22Rv1 (cell line): ENCODE results near the gene RANBP17.

Experiments
- ZFX ChIP-seq: fragments of 450-650 bp; IDR thresholded peaks from 2 replicates; pipeline ENCODE4 v1.6.1; 2017; ENCODE audit warnings: antibody characterized with exemption, borderline replicate concordance
- TF ChIP-seq, protein P1 (sequence below): fragments of 450-650 bp; IDR thresholded peaks from 2 replicates; pipeline ENCODE4 v1.5.1; 2017; ENCODE audit warnings: mild to moderate bottlenecking

DNA sequence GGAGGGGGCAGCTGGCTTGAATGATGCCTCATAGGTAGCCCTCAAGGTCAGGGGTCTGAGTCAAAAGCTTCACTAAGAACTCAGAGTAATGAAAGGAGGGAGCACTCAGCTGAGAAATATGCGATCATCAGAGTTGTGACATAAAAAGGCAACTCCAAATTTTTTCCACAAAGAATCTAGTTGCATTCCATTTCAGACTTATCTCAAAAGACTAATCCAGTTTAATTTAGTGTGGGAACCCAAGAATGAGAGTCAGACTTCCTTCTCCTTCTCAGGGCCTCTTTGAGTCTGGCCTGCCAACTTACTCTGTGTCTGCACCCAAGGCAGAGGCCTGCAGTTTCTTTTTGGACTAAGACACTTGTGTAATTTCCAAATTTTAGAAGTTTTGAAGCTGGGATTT lies 43.6 kb upstream of the RANBP17 start:
- TF ChIP-seq, protein P1, sequence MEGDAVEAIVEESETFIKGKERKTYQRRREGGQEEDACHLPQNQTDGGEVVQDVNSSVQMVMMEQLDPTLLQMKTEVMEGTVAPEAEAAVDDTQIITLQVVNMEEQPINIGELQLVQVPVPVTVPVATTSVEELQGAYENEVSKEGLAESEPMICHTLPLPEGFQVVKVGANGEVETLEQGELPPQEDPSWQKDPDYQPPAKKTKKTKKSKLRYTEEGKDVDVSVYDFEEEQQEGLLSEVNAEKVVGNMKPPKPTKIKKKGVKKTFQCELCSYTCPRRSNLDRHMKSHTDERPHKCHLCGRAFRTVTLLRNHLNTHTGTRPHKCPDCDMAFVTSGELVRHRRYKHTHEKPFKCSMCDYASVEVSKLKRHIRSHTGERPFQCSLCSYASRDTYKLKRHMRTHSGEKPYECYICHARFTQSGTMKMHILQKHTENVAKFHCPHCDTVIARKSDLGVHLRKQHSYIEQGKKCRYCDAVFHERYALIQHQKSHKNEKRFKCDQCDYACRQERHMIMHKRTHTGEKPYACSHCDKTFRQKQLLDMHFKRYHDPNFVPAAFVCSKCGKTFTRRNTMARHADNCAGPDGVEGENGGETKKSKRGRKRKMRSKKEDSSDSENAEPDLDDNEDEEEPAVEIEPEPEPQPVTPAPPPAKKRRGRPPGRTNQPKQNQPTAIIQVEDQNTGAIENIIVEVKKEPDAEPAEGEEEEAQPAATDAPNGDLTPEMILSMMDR = no peak
- no peak for TF ChIP-seq ZFX
